Spinal cord (tissue), 10 donors: ENCODE data around the gene TRAPPC6A. TPM values are rescaled to one million over a fixed set of nuclear protein-coding genes. Genes with fewer than 3 reads are reported as not detected.

Experiments used
- DNase-seq, 6 donors: peaks; one replicate each; pipeline versions ENCODE4 v3.0.0 to v3.0.0-alpha.2; 2013 to 2015; ENCODE audit warnings: low spot score in 6 of 6, low read depth in 4 of 6
- H3K27ac ChIP-seq: one replicate; pipeline ENCODE4 v1.5.1; 2013; ENCODE audit warnings: low read depth, low read length, control low read depth
- H3K27me3 ChIP-seq: one replicate; pipeline ENCODE4 v1.6.1; 2013; ENCODE audit warnings: low read length; ENCODE audit not compliant: control insufficient read depth, insufficient read depth
- H3K36me3 ChIP-seq: one replicate; pipeline ENCODE4 v1.6.1; 2013; ENCODE audit warnings: low read length; ENCODE audit not compliant: control insufficient read depth, insufficient read depth
- H3K4me1 ChIP-seq: one replicate; pipeline ENCODE4 v1.6.1; 2013; ENCODE audit warnings: low read length; ENCODE audit not compliant: control insufficient read depth, insufficient read depth
- H3K4me3 ChIP-seq: one replicate; pipeline ENCODE4 v1.5.1; 2013; ENCODE audit warnings: low read depth, low read length, control low read depth
- H3K9me3 ChIP-seq: one replicate; pipeline ENCODE4 v1.6.1; 2013; ENCODE audit warnings: low read length; ENCODE audit not compliant: control insufficient read depth, insufficient read depth
- WGBS: methylation state at CpG from one replicate; pipeline ENCODE4 v1.1.5; 2013; ENCODE audit warnings: missing lambda C conversion rate; ENCODE audit not compliant: insufficient coverage; 5-methylcytosine and 5-hydroxymethylcytosine counted together
- polyA plus RNA-seq, 2 donors: library from polyadenylated mRNA; unstranded; fragments of 120-200 nt; gene quantifications; one replicate each; pipeline ENCODE4 v1.2.1, GENCODE V29; 2013; ENCODE audit not compliant: insufficient read length in 2 of 2
- total RNA-seq, 2 donors: library from RNA; depleted of rRNA in 1 of 2; stranded (reverse); fragments of 120-200 nt in 1 of 2; fragments of >200 nt in 1 of 2; gene quantifications; one replicate each; pipeline versions ENCODE4 v1.2.3 to v1.2.4, GENCODE V29; 2013 to 2014
- donor health status: healthy.

Gene TRAPPC6A
- total and polyA plus RNA-seq, 4 donors, result 7.0 to 26.2 (median 22.5) TPM

DNA sequence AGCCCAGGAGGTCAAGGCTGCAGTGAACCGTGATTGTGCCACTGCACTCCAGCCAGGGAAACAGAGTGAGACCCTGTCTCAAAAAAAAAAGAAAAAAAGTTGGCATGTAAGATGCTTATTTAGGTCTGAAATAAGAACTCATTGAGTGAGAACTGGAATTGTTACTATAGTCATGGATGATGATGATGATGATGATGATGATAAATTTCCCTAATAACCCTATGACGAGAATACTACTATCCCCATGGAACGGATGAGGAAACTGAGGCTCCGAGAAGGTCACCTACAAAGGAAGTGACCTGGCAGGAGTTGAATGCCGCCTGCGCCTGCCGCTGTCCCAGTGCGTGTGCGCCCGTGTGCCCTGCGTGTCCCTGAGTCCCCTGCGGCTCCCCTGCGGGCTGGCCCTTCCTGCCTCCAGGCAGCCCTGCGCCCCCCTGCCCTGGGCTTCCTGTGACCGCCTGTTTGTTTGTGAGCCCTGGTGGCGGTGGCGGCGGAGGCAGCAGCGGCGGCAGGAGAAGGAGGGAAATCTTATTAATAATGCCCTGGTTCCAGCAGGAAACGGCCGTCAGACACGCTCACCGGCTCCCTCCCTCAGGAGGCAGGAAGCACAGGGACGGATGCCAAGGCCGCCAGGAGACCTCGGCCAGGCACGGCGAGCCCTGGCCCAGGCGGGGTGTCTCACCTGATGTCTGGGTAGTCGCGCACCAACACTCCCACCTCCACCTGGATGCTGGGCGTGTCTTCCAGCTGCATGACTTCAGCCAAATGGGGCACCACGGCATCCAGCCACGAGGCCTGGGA, 37.6 kb upstream of the TRAPPC6A start:
- peaks cover 15% of the 10 kb centered on the region for H3K4me1 ChIP-seq
- no peak for DNase-seq
- no peak overlapping the region for H3K4me3 ChIP-seq
- 12% methylated on average over 34 of the region's 35 CpGs for WGBS
- H3K36me3 ChIP-seq, result no peaks in the 10 kb centered on the region
- no peak overlapping the region for H3K27ac ChIP-seq
- peaks cover 44% of the 10 kb centered on the region for H3K27me3 ChIP-seq
- H3K9me3 ChIP-seq, result no peaks in the 10 kb centered on the region

DNA sequence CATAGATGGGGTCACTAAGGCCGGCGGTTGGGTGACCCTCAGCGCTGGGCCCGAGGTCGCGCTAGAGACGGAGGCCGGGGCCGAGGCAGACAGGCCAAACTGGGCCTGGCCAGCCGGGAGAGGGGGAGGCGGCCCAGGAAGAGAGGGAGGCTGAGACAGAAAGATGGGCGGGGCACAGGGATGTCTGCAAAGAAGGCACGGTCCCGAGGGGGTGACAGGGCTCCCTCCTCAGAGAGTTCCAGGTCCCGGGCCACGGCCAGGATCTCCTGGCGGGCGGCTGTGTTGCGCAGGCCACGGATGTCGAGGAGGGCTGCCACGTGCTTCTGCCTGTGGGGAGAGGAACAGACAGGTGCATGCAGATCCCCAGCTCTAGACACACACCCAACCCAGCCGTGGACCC, 35.0 kb upstream of the TRAPPC6A start:
- Histone ChIP-seq H3K36me3 (no peaks in the 10 kb centered on the region), H3K27me3 (peaks cover 39% of the 10 kb centered on the region), H3K27ac (no peak overlapping the region), H3K4me1 (peaks cover 15% of the 10 kb centered on the region), H3K4me3 (no peak overlapping the region), H3K9me3 (no peaks in the 10 kb centered on the region)
- DNase-seq, result no peak
- 68% methylated on average over 19 of the region's 23 CpGs for WGBS

DNA sequence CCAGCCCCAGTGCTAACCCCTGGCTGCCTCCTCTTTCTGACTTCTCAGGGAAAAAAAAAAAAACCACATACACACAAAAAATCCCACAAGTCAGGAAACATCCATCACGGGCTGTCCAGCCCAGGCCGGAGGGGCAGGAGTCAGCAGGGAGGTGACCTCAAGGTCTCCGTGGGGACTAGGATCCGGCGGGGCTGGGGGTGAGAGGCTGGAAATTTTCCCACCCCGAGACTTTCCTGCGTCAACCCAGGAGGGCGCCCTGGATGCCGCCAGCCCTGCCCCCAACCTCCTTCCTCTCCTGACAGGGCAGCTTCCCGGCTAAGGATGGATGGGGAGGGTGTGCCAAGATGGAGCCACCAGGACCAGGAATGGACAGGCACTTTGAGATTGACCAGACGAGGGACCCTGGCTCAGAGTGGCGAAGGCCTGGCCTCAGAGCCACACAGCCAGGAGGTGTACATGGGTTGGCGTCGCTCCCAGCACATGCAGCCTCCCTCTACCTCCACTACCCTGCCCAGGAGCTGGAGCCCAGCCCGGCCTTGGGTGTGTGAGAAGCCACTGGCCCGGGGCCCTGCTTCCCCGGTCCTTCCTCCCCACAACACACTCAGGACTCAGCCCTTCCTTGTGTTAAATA, 33.8 kb upstream of the TRAPPC6A start:
- DNase-seq, result peak in 1 of 6 donors; percentile 14
- no peak overlapping the region for H3K4me3 ChIP-seq
- no peak overlapping the region for H3K27ac ChIP-seq
- WGBS, result 39% methylated on average over 3 of the region's 17 CpGs
- peaks cover 28% of the 10 kb centered on the region for H3K27me3 ChIP-seq
- H3K4me1 ChIP-seq, result peaks cover 8% of the 10 kb centered on the region
- H3K9me3 ChIP-seq, result no peaks in the 10 kb centered on the region
- H3K36me3 ChIP-seq, result no peaks in the 10 kb centered on the region

DNA sequence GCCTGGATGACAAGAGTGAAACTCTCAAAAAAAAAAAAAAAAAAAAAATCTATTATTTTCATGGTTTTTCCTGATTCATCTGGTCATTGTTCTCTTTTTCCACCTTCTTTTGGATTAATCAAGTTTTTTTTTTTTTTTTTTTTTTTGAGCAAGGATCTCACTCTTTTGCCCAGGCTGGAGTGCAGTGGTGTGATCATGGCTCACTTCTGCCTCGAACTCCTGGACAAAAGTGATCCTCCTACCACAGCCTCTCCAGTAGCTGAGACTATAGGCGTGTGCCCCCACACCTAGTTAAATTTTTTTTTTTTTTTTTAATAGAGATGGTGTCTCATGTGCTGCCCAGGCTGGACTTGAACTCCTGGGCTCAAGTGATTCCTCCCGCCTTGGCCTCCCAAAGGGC, 28.3 kb upstream of the TRAPPC6A start:
- Histone ChIP-seq H3K4me3 (no peak overlapping the region), H3K4me1 (no peaks in the 10 kb centered on the region), H3K9me3 (no peaks in the 10 kb centered on the region), H3K27ac (no peak overlapping the region), H3K27me3 (no peaks in the 10 kb centered on the region), H3K36me3 (no peaks in the 10 kb centered on the region)
- WGBS, result no CpG with 5 or more reads among the region's 3 CpGs
- no peak for DNase-seq

DNA sequence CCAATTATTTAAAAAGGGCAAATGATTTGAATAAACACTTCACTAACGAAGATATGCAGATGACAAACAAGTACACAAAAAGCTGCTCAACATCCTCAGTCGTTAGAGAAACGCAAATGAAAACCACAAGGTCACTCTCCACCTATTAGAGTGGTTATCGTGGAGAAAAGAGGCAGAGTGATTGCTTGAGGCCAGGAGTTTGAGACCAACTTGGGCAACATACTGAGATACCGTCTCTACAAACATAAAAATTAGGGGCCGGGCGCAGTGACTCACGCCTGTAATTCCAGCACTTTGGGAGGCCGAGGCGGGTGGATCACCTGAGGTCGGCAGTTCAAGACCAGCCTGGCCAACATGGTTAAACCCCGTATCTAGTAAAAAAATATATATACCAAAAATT, 27.8 kb upstream of the TRAPPC6A start:
- Histone ChIP-seq H3K4me1 (no peaks in the 10 kb centered on the region), H3K27ac (no peak overlapping the region), H3K9me3 (no peaks in the 10 kb centered on the region), H3K4me3 (no peak overlapping the region), H3K27me3 (no peaks in the 10 kb centered on the region), H3K36me3 (no peaks in the 10 kb centered on the region)
- no peak for DNase-seq
- WGBS, result 90% methylated on average over 4 of the region's 12 CpGs

DNA sequence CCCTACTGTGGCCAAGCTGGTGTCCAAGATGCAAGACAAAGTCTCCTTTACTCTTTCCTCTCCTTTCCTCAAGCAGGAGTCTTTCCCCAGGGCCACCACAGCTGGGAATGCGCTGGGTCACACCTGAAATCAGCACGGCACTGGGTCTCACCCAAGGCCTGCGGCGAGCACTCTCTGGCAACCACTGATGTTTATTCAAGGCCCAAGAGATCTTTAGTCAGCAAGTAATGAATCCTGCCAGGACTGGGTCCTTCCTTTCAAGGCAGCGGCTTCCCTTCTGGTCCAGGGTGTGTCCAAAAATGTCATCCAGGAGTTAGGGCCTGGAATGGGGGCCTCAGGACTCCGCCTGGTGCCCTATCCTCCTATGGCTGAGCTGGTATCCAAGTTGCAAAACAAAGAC, 24.6 kb upstream of the TRAPPC6A start:
- Histone ChIP-seq H3K4me3 (no peak overlapping the region), H3K27me3 (no peaks in the 10 kb centered on the region), H3K4me1 (no peaks in the 10 kb centered on the region), H3K27ac (no peak overlapping the region), H3K36me3 (no peaks in the 10 kb centered on the region), H3K9me3 (no peaks in the 10 kb centered on the region)
- WGBS, result 86% methylated on average over 6 of the region's 6 CpGs
- no peak for DNase-seq

DNA sequence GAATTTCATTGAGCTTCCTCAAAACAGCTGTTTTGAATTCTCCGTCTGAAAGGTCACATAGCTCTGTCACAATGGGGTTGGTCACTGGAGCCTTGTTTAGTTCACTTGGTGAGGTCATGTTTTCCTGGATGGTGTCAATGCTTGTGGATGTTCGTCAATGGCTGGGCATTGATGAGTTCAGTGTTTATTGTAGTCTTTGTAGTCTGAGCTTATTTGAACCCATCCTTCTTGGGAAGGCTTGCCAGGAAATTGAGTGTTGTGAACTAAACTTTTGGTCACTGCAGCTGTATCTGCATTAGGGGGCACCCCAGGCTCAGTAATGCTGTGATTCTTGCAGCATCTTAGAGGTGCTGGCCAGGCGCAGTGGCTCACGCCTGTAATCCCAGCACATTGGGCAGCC, 22.5 kb upstream of the TRAPPC6A start:
- DNase-seq, result peak in 2 of 6 donors; percentile 40 to 56
- Histone ChIP-seq H3K36me3 (no peaks in the 10 kb centered on the region), H3K4me1 (no peaks in the 10 kb centered on the region), H3K27me3 (no peaks in the 10 kb centered on the region), H3K4me3 (no peak overlapping the region), H3K27ac (no peak overlapping the region), H3K9me3 (no peaks in the 10 kb centered on the region)
- WGBS, result 52% methylated on average over 4 of the region's 4 CpGs

DNA sequence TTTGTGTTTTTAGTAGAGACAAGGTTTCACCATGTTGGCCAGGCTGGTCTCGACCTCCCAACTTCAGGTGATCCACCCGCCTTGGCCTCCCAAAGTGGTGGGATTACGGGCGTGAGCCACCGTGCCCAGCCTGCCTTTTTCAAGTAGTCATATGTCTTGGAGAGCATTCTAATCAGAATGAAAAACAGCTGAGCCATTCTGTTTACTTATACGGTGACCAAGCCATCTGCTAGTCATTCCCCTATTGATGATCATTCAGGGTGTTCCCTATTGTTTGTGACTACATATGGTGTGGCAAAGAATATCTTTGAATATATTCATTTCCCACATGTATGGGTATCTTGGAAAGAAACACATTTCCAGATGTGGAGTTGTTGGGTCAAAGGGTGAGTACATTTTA, 17.7 kb upstream of the TRAPPC6A start:
- Histone ChIP-seq H3K27me3 (no peaks in the 10 kb centered on the region), H3K9me3 (no peaks in the 10 kb centered on the region), H3K27ac (no peak overlapping the region), H3K4me1 (no peaks in the 10 kb centered on the region), H3K4me3 (no peak overlapping the region), H3K36me3 (no peaks in the 10 kb centered on the region)
- DNase-seq, result no peak
- 89% methylated on average over 2 of the region's 6 CpGs for WGBS

DNA sequence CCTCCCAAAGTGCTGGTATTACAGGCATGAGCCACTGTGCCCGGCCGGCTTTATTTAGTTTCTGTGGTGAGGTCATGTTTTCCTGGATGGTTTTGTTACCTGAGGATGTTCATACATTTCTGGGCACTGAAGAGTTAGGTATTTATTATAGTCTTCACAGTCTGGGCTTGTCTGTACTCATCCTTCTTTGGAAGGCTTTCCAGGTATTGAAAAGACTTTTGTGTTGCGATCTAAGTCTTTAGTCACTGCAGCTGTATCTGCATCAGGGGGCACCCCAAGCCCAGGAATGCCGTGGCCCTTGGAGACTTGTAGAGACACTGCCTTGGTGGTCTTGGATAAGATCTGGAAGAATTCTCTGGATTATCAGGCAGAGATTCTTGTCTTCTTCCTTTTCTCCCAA, 13.3 kb upstream of the TRAPPC6A start:
- Histone ChIP-seq H3K4me1 (no peaks in the 10 kb centered on the region), H3K27me3 (no peaks in the 10 kb centered on the region), H3K27ac (no peak overlapping the region), H3K36me3 (no peaks in the 10 kb centered on the region), H3K9me3 (no peaks in the 10 kb centered on the region), H3K4me3 (no peak overlapping the region)
- DNase-seq, result no peak
- 79% methylated on average over 2 of the region's 4 CpGs for WGBS

DNA sequence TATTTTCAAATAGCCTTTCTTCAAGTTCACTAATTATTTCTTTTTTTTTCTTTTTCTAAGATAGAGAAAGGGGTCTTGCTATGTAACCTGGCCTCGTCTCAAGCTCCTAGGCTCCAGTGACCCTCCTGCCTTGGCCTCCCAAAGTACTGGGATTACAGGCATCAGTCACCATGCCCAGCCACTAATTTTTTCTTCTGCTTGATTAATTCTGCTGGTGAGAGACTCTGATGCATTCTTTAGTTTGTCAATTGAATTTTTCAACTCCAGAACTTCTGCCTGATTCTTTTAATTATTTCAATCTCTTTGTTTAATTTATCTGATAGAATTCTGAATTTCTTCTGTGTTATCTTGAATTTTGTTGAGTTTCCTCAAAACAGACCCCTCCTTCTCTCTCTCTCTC, 11.9 kb upstream of the TRAPPC6A start:
- no peak overlapping the region for H3K27ac ChIP-seq
- DNase-seq, result no peak
- H3K4me1 ChIP-seq, result no peaks in the 10 kb centered on the region
- H3K4me3 ChIP-seq, result no peak overlapping the region
- H3K9me3 ChIP-seq, result no peaks in the 10 kb centered on the region
- no CpG with 5 or more reads among the region's 1 CpG for WGBS
- no peaks in the 10 kb centered on the region for H3K36me3 ChIP-seq
- no peaks in the 10 kb centered on the region for H3K27me3 ChIP-seq
